HG03175 (cell line): ENCODE results near the gene RUNX3.

ENCODE experiments used
- ATAC-seq: cut with Tn5 transposase; IDR thresholded peaks from one replicate; pipeline ENCODE4 v1.9.1; 2021; ENCODE audit warnings: mild to moderate bottlenecking, moderate library complexity; ENCODE audit not compliant: unreplicated experiment

Gene RUNX3

DNA sequence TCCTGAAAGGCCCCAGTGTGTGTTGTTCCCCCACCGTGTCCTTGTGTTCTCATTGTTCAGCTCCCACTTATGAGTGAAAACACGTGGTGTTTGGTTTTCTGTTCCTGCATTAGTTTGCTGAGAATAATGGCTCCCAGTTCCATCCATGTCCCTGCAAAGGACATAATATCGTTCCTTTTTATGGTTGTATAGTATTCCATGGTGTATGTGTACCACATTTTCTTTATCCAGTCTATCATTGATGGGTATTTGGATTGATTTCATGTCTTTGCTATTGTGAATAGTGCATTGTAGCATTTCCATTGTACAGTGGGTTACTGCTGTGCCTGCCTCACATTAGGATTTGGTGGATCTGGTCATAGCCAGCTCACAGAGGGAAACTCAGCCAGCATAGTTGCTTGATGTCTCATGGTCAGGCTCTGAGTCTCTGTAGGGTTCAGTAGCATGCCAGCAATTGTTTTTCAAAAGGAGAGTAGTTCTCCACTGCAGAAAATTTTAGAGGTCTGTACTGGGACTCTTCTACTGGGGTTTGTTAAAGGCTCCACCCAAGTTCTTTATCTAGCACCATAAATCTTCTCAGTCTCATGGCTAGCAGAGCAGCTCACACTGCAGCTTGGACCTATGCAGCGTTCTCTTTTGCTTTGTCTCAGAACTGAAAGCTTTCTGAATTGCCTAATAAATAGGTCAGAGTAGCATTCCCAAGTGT is 41.0 kb downstream of the RUNX3 start:
- no peak for ATAC-seq

GRCh38 chr1:24888061-24888970 is 41.8 kb downstream of the RUNX3 start:
- no peak for ATAC-seq

DNA sequence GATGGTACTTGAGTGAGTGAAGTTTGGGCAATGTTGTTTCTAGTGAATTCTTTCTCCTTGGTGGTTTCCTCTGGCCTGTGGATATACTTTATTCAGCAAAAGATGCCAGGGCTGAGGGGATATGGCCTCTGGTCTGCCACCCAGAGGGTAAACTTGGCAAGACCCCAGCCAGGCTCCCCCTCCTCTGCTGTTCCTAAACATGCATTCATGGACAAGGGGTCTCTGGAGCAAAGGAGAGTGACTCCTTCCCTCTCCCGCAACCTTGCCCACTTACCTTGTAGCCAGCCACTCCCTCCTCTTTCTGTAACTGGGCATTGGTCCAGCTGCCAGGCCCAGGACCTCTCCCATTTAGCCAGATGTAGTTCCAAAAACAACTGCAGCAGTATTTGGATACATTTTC is 43.8 kb downstream of the RUNX3 start:
- no peak for ATAC-seq

- no peak for ATAC-seq
Measured at GRCh38 chr1:24884751-24885150, 45.3 kb downstream of the RUNX3 start.

GRCh38 chr1:24881034-24881433 is 49.0 kb downstream of the RUNX3 start:
- ATAC-seq = no peak

DNA sequence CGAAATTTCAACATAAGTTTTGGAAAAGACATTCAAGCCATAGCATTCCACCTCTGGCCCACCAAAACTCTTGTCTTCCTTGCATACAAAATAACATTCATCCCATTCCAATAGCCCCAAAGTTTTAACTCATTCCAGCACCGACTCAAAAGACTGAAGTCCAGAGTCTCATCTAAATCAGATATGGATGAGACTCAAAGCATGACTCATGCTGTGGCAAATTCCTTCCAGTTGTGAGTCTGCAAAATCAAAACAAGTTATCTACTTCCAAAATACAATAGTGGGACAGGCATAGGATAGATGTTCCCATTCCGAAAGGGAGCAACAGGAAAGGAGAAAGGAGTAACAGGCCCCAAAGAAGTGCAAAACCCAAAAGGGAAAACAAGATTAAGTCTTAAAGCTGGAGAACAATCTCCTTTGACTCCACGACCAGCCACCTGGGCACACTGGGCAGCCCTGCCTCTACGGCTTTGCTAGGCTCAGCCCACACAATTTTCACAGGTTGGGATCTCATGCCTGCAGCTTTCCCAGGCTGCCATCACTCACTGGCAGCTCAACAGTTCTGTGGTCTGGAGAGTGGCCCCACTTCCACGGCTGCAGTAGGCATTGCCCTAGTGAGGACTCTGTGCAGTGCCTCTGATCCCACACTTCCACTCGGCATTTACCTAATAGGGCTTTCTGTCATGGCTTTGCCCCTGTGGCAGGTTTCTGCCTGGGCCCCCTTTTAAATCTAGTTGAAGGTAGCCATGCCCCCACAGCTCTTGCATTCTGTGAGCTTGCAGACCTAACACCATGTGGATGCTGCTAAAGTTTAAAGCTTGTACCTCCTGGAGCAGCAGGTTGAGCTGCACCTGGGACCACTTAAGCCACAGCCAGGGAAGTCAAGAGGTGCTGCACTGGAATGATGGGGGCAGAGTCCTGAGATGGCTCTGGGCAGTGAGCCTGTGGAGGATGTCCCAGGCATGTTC is 51.0 kb downstream of the RUNX3 start:
- no peak for ATAC-seq

GRCh38 chr1:24878045-24878444 is 52.0 kb downstream of the RUNX3 start:
- ATAC-seq = no peak

GRCh38 chr1:24875991-24876506 is 54.0 kb downstream of the RUNX3 start:
- no peak for ATAC-seq

DNA sequence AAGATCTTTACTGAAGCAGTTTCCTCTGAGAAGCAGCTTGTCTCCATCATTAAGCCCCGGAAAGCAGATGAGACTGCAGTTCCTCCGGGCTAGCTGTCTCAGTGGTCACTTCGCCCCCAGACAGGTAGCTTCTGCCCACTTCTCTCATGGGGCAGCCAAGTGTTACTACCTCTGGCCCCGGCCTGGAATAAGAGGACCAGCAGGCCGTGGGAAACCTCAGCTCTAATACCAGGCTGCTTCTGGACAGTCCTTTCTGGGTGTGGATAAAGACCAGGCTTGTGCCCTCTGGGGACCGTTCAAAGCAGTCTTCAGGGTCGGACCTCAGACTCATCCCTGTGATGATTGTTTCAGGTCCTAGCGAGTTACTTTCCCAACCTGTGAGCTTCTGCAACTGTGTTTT is 54.8 kb downstream of the RUNX3 start:
- no peak for ATAC-seq

GRCh38 chr1:24874611-24875234 is 55.4 kb downstream of the RUNX3 start:
- no peak for ATAC-seq

DNA sequence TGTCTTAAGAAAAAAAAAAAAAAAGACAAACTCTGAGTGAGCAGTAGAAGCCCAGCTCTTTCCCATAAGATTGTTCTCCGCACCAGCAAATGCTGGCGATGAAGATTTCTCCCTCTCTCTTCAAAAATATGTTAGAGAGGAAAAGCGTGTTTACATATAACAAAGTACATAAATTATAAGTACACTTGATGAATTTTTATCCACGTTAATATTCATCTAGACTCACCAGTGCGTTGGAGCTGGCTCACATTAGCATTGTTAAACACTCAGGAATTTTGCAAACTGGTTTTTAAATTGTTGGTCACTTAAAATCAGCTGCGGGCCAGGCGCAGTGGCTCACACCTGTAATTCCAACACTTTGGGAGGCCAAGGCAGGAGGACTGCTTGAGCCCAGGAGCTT is 56.0 kb downstream of the RUNX3 start:
- no peak for ATAC-seq

- no peak for ATAC-seq
Measured at GRCh38 chr1:24873148-24873547, 56.9 kb downstream of the RUNX3 start.

DNA sequence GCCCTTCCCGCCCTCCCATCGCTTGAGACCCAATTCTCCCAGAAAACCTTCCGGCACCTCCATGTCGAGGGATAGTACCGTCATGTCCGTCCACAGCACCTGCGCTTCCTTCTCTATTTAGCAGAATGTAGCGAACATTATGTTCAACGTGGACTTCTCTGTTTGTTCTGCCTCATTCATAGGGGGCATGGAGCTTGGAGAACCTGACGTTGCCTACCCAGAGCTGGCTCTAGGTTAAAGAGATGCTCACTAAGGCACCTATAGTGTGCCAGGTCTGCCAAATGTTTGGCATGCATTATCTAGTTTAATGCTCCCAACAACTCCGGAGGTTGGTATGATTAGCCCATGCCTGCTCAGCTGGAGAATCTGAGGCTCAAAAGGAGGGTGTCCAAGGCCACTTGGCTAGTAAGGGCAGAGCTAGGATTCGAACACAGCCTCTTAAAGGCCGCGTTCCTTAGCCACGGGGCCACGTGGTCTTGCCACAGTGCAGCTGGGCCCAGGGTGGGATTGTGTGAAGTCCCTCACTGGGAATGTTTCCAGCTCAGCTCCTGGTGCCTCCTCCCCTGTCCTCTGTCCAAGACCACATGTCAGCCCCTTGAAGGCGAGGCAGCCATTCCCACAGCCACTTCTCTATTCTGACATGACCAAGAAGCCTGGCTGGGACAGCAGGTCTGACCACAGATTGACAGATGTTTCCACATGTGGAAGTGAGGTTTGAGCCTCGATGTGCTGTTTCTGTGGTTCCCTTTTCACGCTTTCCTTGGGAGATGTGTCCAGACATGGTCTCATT is 57.8 kb downstream of the RUNX3 start:
- no peak for ATAC-seq

GRCh38 chr1:24871306-24871901 is 58.7 kb downstream of the RUNX3 start:
- ATAC-seq = no peak

DNA sequence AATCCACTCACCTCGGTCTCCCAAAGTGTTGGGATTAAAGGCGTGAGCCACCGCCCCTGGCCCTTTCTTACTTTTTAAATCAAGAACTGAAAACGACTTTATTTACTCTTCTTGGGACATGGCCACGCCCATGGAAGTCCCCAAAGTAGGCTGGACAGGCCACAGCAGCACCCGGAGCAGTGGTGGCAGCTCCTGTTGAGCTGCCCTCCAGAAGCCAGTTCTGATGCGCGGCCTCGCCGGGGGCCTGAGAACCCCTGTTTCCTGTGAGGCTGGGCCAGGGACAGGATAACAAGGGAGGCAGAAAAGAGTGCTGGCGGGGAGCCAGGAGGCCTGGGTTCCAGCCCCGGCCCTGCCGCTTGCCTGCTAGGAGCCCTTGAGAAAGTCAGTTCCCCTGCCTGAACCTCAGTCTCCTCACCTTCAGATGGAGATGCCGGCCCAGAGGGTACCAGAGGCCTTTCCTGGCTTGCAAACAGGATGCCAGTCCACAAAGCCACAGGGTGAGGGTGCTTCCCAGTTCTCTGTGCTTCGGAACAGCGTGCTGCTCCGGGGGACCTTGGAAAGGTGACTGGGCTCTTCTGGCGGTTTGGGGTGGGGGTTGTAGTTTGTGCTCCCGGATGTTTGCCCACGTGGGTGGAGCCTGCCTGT is 59.4 kb downstream of the RUNX3 start:
- ATAC-seq = no peak

- ATAC-seq = no peak
Measured at GRCh38 chr1:24868016-24868875, 61.8 kb downstream of the RUNX3 start.

DNA sequence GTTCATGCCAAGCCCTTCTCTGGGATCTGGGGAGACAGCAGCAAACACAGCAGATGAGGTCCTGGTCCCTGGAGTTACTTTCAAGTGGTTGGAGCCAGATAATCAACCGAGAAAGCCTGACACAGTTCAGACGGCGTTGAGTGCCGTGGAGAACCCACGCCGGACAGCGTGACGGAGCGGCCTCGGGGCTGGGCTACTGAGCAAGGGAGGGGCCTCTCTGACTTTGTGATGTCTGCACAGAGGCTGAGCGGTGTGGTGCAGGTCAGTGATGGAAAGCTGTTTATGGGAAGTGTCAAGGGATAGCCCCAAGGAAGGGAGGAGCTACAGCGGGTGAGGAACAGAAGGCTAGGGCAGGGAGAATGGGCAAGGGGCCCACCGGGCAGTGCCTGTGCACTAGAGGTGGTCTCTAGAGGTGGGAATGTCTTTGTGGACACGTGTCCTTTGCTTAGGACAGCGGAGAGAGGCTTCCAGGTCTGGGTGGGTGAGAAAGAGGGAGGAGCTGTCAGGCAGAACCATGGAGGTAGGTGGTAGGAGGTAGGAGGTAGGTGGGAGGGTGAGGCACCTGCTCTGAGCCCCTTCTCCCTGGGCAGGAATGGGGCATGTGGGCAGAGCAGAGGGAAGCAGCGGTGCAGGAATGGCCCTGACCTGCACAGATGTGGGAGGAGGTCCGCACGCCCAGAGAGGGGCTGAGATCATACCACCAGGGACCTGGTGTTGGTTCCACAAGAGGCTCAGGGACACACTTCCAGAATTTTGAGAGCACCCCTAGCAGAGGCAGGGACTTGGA is 62.8 kb downstream of the RUNX3 start:
- no peak for ATAC-seq
